Heart left ventricle (tissue), 16 donors: Measurements from ENCODE around the gene DDX27. TPM values are rescaled to one million over a fixed set of nuclear protein-coding genes. Genes with fewer than 3 reads are reported as not detected.

ENCODE experiments used
- ATAC-seq, 4 donors: fragments of 200-7000 bp; cut with Tn5 transposase; one replicate each; pipeline ENCODE4 v1.9.1; 2020 to 2022; ENCODE audit warnings: moderate library complexity in 4 of 4, mild to moderate bottlenecking in 3 of 4, moderate number of reproducible peaks in 1 of 4
- DNase-seq, 5 donors: peaks; one replicate each; pipeline ENCODE4 v3.0.0-alpha.2; 2020
- H3K27ac ChIP-seq, 12 donors: fragments of 200-600 bp; sonication (generic) in 4 of 12; one replicate each; pipeline versions ENCODE4 v1.5.0 to v1.8.0; 2016 to 2022; ENCODE audit warnings: mild to moderate bottlenecking in 2 of 12
- H3K27me3 ChIP-seq, 9 donors: fragments of 200-600 bp; sonication (generic) in 2 of 9; one replicate each; pipeline versions ENCODE4 v1.5.1 to v1.8.0; 2016 to 2022; ENCODE audit warnings: mild to moderate bottlenecking in 3 of 9
- H3K36me3 ChIP-seq, 9 donors: fragments of 200-600 bp; sonication (generic) in 2 of 9; one replicate each; pipeline versions ENCODE4 v1.5.0 to v1.8.0; 2018 to 2022; ENCODE audit warnings: mild to moderate bottlenecking in 2 of 9
- H3K4me1 ChIP-seq, 12 donors: fragments of 200-600 bp; sonication (generic) in 4 of 12; one replicate each; pipeline versions ENCODE4 v1.5.0 to v1.8.0; 2016 to 2022; ENCODE audit warnings: mild to moderate bottlenecking in 3 of 12
- H3K4me3 ChIP-seq, 12 donors: fragments of 200-600 bp; sonication (generic) in 4 of 12; one replicate each; pipeline versions ENCODE4 v1.5.0 to v1.8.0; 2017 to 2022; ENCODE audit warnings: mild to moderate bottlenecking in 9 of 12, moderate library complexity in 4 of 12
- H3K9me3 ChIP-seq, 12 donors: fragments of 200-600 bp; sonication (generic) in 4 of 12; one replicate each; pipeline versions ENCODE4 v1.5.0 to v1.8.0; 2016 to 2022; ENCODE audit warnings: mild to moderate bottlenecking in 1 of 12
- POLR2A ChIP-seq, 2 donors: fragments of 450-650 bp; IDR thresholded peaks; one replicate each; pipeline ENCODE4 v1.6.1; 2017; ENCODE audit warnings: antibody characterized with exemption in 2 of 2, mild to moderate bottlenecking in 2 of 2, moderate library complexity in 2 of 2
- WGBS, 4 donors: extraction: QIAGEN DNeasy Blood & Tissue Kit in 2 of 4; methylation state at CpG; one replicate each; pipeline versions ENCODE4 v1.1.5 to v1.1.7; 2013 to 2018; 5-methylcytosine and 5-hydroxymethylcytosine counted together
- intact Hi-C, 10 donors: fragments of 100-400 bp; cut with DNase I; formaldehyde crosslinking; loops; one replicate each; pipeline versions ENCODE4 v1.11.1 to v1.14.2; 2022
- polyA plus RNA-seq, 2 donors: library from polyadenylated mRNA; stranded (reverse); fragments of 200-250 nt; gene quantifications; one replicate each; pipeline ENCODE4 v1.2.3, GENCODE V29; 2013
- total RNA-seq, 9 donors: library from RNA; depleted of rRNA in 2 of 9; stranded (reverse); fragments of >200 nt in 2 of 9; fragmentation: NEBNext Ultra II Directional in 3 of 9; extraction: Animal tissue kit (Norgen Biotek cat#: 25700) in 3 of 9; gene quantifications; one replicate each; pipeline versions ENCODE4 v1.1.0 to v1.2.4, GENCODE V29; 2016 to 2023
- TF ChIP-seq, protein P1 (sequence below), 12 donors: fragments of 200-600 bp; sonication (generic) in 4 of 12; IDR thresholded peaks; one replicate each; pipeline versions ENCODE4 v1.5.0 to v1.8.0; 2018 to 2022; ENCODE audit warnings: antibody characterized with exemption in 12 of 12, mild to moderate bottlenecking in 5 of 12
- donor health status: ischemic (EF 13 %, LVEDD 7.1; RV severe dilation, severe dysfunction).
- donor health status: healthy with polysubstance abuse.
- donor health status: DM: no; HTN: yes; CAD: no.
- donor health status: DM: no; HTN: no; CAD: no.
- donor health status: ischemic (EF 25% LVEDD 6.9; RV normal size, moderate dysfunction).
- donor health status: ischemic (EF 25% LVEDD 5.7; RV mildly dilated, moderate dysfunction).
- donor health status: healthy.
- donor health status: DM: yes; HTN: yes; CAD: no.
- donor health status: ischemic (EF 35%, LVEDD 5.7; RV mildly dilated, moderate dysfunction).
- donor health status: nonischemic (EF 11% LVEDD 7.7; RV severe dilation, severe dysfunction).
- donor health status: DM: yes; HTN: yes; CAD: no.
- donor health status: PGD.
- donor health status: ischemic (EF 29% LVEDD 5.4; RV normal size, mild dysfunction).
- donor health status: nonischemic (EF 23%, LVEDD 6.1; RV moderate dilation, normal function).

The DDX27 gene
- total and polyA plus RNA-seq, 11 donors = 12.0 to 34.2 (median 13.9) TPM

DNA sequence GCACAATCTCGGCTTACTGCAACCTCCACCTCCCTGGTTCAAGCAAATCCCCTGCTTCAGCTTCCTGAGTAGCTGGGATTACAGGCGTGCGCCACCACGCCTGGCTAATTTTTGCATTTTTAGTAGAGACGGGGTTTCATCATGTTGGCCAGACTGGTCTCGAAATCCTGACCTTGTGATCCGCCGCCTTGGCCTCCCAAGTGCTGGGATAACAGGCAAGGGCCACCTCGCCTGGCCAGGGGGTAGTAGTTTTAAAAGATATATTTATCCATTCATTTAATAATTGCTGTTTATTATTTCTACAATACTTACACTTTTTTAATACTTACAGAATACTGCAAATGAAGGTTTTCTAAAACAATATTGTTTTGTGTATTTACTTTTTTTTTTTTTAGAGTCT, 15.5 kb upstream of the DDX27 start:
- DNase-seq (no peak), ATAC-seq (no peak)
- 55 to 93% (median 78%) methylated on average over 9 of the region's 9 CpGs for WGBS, 4 donors
- Histone ChIP-seq H3K9me3 (peaks cover 0 to 10% (median 0%) of the 10 kb centered on the region in 12 donors), H3K27ac (no peak overlapping the region), H3K27me3 (no peaks in the 10 kb centered on the region), H3K36me3 (no peaks in the 10 kb centered on the region), H3K4me3 (no peak overlapping the region), H3K4me1 (no peaks in the 10 kb centered on the region)
- TF ChIP-seq POLR2A (IDR thresholded peaks at IDR 0.05) = no peak
- TF ChIP-seq, protein P1, sequence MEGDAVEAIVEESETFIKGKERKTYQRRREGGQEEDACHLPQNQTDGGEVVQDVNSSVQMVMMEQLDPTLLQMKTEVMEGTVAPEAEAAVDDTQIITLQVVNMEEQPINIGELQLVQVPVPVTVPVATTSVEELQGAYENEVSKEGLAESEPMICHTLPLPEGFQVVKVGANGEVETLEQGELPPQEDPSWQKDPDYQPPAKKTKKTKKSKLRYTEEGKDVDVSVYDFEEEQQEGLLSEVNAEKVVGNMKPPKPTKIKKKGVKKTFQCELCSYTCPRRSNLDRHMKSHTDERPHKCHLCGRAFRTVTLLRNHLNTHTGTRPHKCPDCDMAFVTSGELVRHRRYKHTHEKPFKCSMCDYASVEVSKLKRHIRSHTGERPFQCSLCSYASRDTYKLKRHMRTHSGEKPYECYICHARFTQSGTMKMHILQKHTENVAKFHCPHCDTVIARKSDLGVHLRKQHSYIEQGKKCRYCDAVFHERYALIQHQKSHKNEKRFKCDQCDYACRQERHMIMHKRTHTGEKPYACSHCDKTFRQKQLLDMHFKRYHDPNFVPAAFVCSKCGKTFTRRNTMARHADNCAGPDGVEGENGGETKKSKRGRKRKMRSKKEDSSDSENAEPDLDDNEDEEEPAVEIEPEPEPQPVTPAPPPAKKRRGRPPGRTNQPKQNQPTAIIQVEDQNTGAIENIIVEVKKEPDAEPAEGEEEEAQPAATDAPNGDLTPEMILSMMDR (IDR thresholded peaks at IDR 0.05) = no peak
- intact Hi-C loops = no loop called here

DNA sequence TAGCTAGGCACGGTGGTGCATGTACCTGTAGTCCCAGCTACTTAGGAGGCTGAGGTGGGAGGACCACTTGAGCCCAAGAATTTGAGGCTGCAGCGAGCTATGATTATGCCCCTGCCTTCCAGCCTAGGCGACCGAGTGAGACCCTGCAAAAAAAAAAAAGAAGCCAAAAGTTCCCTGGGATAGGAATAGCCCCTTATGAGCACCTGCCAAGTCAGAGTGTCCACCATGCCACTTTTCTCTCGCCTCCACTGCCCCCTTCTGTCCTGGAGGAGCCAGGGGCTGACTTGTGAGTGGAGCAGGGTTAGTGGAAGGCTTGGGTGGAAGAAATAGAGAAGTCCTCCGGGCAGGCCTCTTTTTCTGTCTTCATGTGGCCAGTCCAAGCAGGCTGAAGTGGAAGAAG, 12.1 kb upstream of the DDX27 start:
- no peaks in the 10 kb centered on the region for H3K27me3 ChIP-seq
- intact Hi-C loops = no loop called here
- no peak overlapping the region for H3K4me3 ChIP-seq
- no peaks in the 10 kb centered on the region for H3K36me3 ChIP-seq
- H3K27ac ChIP-seq = no peak overlapping the region
- H3K9me3 ChIP-seq = peaks cover 0 to 20% (median 6%) of the 10 kb centered on the region in 12 donors
- H3K4me1 ChIP-seq = no peaks in the 10 kb centered on the region
- WGBS, 4 donors = 85 to 90% (median 88%) methylated on average over 6 of the region's 6 CpGs
- DNase-seq (no peak), ATAC-seq (no peak)
- no peak for TF ChIP-seq POLR2A (IDR thresholded peaks at IDR 0.05)
- TF ChIP-seq, protein P1 (IDR thresholded peaks at IDR 0.05) = no peak

- 69 to 82% (median 75%) methylated on average over 1 of the region's 1 CpG for WGBS, 4 donors
- H3K4me1 ChIP-seq = no peaks in the 10 kb centered on the region
Measured at GRCh38 chr20:49210101-49210756, 9.0 kb upstream of the DDX27 start.

DNA sequence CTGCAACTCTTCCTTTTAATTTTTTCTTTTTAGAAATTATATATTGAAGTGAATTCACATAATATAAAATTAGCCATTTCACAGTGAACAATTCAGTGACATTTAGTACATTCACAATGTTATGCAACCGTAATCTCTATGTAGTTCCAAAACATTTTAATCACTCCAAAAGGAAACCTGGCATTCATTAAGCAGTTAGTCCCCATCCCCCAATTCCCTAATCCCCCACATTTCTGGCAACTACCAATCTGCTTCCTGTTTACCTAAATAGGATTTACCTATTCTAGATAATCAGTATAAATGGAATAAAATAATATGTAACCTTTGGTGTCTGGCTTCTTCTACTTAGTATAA, 8.5 kb upstream of the DDX27 start:
- ATAC-seq = no peak
- no peak for TF ChIP-seq POLR2A (IDR thresholded peaks at IDR 0.05)
- TF ChIP-seq, protein P1 (IDR thresholded peaks at IDR 0.05) = no peak
- 81 to 88% (median 83%) methylated on average over 1 of the region's 1 CpG for WGBS, 4 donors

More at GRCh38 chr20:49210101-49210756, 9.0 kb upstream of the DDX27 start:
- Histone ChIP-seq H3K9me3 (peaks cover 0 to 14% (median 6%) of the 10 kb centered on the region in 12 donors), H3K4me3 (no peak overlapping the region), H3K36me3 (no peaks in the 10 kb centered on the region), H3K27ac (no peak overlapping the region), H3K27me3 (no peaks in the 10 kb centered on the region)
- ATAC-seq (no peak), DNase-seq (no peak)
- TF ChIP-seq POLR2A (IDR thresholded peaks at IDR 0.05) = no peak
- TF ChIP-seq, protein P1 (IDR thresholded peaks at IDR 0.05) = no peak
- intact Hi-C loops = no loop called here

More for the DNA sequence above, 8.5 kb upstream of the DDX27 start:
- Histone ChIP-seq H3K4me1 (no peaks in the 10 kb centered on the region), H3K9me3 (peaks cover 0 to 14% (median 6%) of the 10 kb centered on the region in 12 donors), H3K4me3 (no peak overlapping the region), H3K36me3 (no peaks in the 10 kb centered on the region), H3K27me3 (no peaks in the 10 kb centered on the region), H3K27ac (no peak overlapping the region)
- no peak for DNase-seq
- intact Hi-C loops = no loop called here
